Measurements from ENCODE around the gene ZFP36L1.

Gene ZFP36L1

GRCh38 chr14:68789821-68790643, 2.8 kb downstream of the ZFP36L1 start:
- Histone ChIP-seq H3K27ac (no peak overlapping the region), H3K4me3 (ENCODE audit: low read depth, low read length) (no peak overlapping the region), H3K9me3 (ENCODE audit: severe bottlenecking) (no peaks in the 10 kb centered on the region), H3K27me3 (ENCODE audit: insufficient read depth, low read depth, severe bottlenecking) (peaks cover 9% of the 10 kb centered on the region), H3K36me3 (peaks cover 3% of the 10 kb centered on the region)
- DNase-seq, result no peak
- no peak for TF ChIP-seq CTCF (IDR thresholded peaks at IDR 0.05; ENCODE audit: low read depth, low read length)

GRCh38 chr14:68788996-68789820, 3.7 kb downstream of the ZFP36L1 start:
- DNase-seq, result peak; percentile 94
- peak; percentile 95 for TF ChIP-seq CTCF (IDR thresholded peaks at IDR 0.05; ENCODE audit: low read depth, low read length)
- H3K27ac ChIP-seq, result no peak overlapping the region; the same call in 1 of the 2 replicates
- H3K36me3 ChIP-seq, result peaks cover 3% of the 10 kb centered on the region
- no peak overlapping the region for H3K4me3 ChIP-seq (ENCODE audit: low read depth, low read length)
- H3K27me3 ChIP-seq (ENCODE audit: insufficient read depth, low read depth, severe bottlenecking), result peaks cover 9% of the 10 kb centered on the region
- no peaks in the 10 kb centered on the region for H3K9me3 ChIP-seq (ENCODE audit: severe bottlenecking)

- H3K27ac ChIP-seq, result no peak overlapping the region
- no peak overlapping the region for H3K4me3 ChIP-seq (ENCODE audit: low read depth, low read length)
- TF ChIP-seq CTCF (IDR thresholded peaks at IDR 0.05; ENCODE audit: low read depth, low read length), result no peak
- peaks cover 3% of the 10 kb centered on the region for H3K36me3 ChIP-seq
- H3K9me3 ChIP-seq (ENCODE audit: severe bottlenecking), result no peaks in the 10 kb centered on the region
- H3K27me3 ChIP-seq (ENCODE audit: insufficient read depth, low read depth, severe bottlenecking), result peaks cover 9% of the 10 kb centered on the region
- DNase-seq, result no peak
Observed at GRCh38 chr14:68788275-68788995, 4.4 kb downstream of the ZFP36L1 start.

GRCh38 chr14:68787092-68787992, 5.5 kb downstream of the ZFP36L1 start:
- Histone ChIP-seq H3K9me3 (ENCODE audit: severe bottlenecking) (no peaks in the 10 kb centered on the region), H3K36me3 (peaks cover 3% of the 10 kb centered on the region), H3K27me3 (ENCODE audit: insufficient read depth, low read depth, severe bottlenecking) (peaks cover 4% of the 10 kb centered on the region), H3K27ac (no peak overlapping the region; the same call in 1 of the 2 replicates), H3K4me3 (ENCODE audit: low read depth, low read length) (no peak overlapping the region)
- peak; percentile 66 for DNase-seq
- TF ChIP-seq CTCF (IDR thresholded peaks at IDR 0.05; ENCODE audit: low read depth, low read length), result no peak

- Histone ChIP-seq H3K27ac (no peak overlapping the region), H3K4me3 (ENCODE audit: low read depth, low read length) (no peak overlapping the region), H3K27me3 (ENCODE audit: insufficient read depth, low read depth, severe bottlenecking) (no peaks in the 10 kb centered on the region), H3K36me3 (peaks cover 3% of the 10 kb centered on the region), H3K9me3 (ENCODE audit: severe bottlenecking) (no peaks in the 10 kb centered on the region)
- DNase-seq, result no peak
- no peak for TF ChIP-seq CTCF (IDR thresholded peaks at IDR 0.05; ENCODE audit: low read depth, low read length)
Observed at GRCh38 chr14:68786491-68787091, 6.3 kb downstream of the ZFP36L1 start.

Data from WERI-Rb-1 (cell line).